Large intestine (tissue), 3 donors: ENCODE measurements around the gene BMP2K. TPM values are rescaled to one million over a fixed set of nuclear protein-coding genes. Genes with fewer than 3 reads are reported as not detected.
A peak's percentile ranks its signal among the peaks of the same experiment; 100 is the strongest.

Experiments used
- DNase-seq, 2 donors: peaks; one replicate each; pipeline versions ENCODE4 v3.0.0 to v3.0.0-alpha.2; 2013
- H3K27ac ChIP-seq: one replicate; pipeline ENCODE4 v1.5.1; 2013; ENCODE audit warnings: low read length
- H3K27me3 ChIP-seq: 2 replicates; pipeline ENCODE4 v1.6.1; 2013; ENCODE audit warnings: low read length; ENCODE audit not compliant: control insufficient read depth, insufficient read depth
- H3K36me3 ChIP-seq: 2 replicates; pipeline ENCODE4 v1.6.1; 2013; ENCODE audit warnings: low read length; ENCODE audit not compliant: control insufficient read depth, insufficient read depth
- H3K4me1 ChIP-seq: one replicate; pipeline ENCODE4 v1.6.1; 2013; ENCODE audit warnings: low read length; ENCODE audit not compliant: control insufficient read depth, insufficient read depth
- H3K4me3 ChIP-seq: one replicate; pipeline ENCODE4 v1.5.1; 2013; ENCODE audit warnings: low read length
- H3K9me3 ChIP-seq: one replicate; pipeline ENCODE4 v1.6.1; 2013; ENCODE audit warnings: mild to moderate bottlenecking, low read depth, low read length, moderate library complexity; ENCODE audit not compliant: control insufficient read depth
- WGBS: methylation state at CpG from one replicate; pipeline ENCODE4 v1.1.5; 2013; ENCODE audit warnings: low lambda C conversion rate; ENCODE audit not compliant: insufficient coverage; 5-methylcytosine and 5-hydroxymethylcytosine counted together
- polyA plus RNA-seq: library from polyadenylated mRNA; unstranded; fragments of 120-200 nt; gene quantifications from one replicate; pipeline ENCODE4 v1.2.1, GENCODE V29; 2013

BMP2K gene
- polyA plus RNA-seq, 1 donor = 77.6 TPM

DNA sequence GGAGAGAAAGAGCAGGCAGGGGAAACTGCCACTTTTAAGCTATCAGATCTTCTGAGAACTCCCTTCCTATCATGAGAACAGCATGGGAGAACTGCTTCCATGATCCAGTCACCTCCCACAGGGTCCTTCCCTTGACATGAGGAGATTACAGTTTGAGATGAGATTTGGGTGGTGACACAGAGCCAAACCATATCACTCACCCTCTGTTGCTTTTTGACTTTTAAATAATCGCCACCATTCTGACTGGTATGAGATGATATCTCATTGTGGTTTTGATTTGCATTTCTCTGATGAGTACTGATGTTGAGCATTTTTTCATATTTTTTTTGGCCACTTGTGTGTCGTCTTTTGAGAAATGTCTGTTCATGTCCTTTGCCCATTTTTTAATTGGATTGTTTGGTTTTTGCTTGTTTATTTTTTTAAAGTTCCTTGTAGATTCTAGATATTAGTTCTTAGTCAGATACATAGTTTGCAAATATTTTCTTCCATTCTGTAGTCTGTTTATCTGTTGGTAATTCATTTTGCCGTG is 169.6 kb downstream of the BMP2K start:
- peaks cover 7% of the 10 kb centered on the region for H3K4me1 ChIP-seq
- H3K9me3 ChIP-seq = peaks cover 6% of the 10 kb centered on the region
- no peaks in the 10 kb centered on the region for H3K36me3 ChIP-seq
- no peaks in the 10 kb centered on the region for H3K27me3 ChIP-seq
- no peak overlapping the region for H3K27ac ChIP-seq
- DNase-seq = no peak
- WGBS = 93% methylated on average over 2 of the region's 3 CpGs
- H3K4me3 ChIP-seq = no peak overlapping the region

- H3K27ac ChIP-seq = no peak overlapping the region
- no peak overlapping the region for H3K4me3 ChIP-seq
- DNase-seq = no peak
- H3K4me1 ChIP-seq = no peaks in the 10 kb centered on the region
- H3K9me3 ChIP-seq = peaks cover 3% of the 10 kb centered on the region
- no peaks in the 10 kb centered on the region for H3K36me3 ChIP-seq
- no CpG with 5 or more reads among the region's 1 CpG for WGBS
- peaks cover 2% of the 10 kb centered on the region for H3K27me3 ChIP-seq
These were observed 173.6 kb downstream of the BMP2K start for GRCh38 chr4:78949735-78950134.

GRCh38 chr4:78951862-78952472 is 175.8 kb downstream of the BMP2K start:
- H3K36me3 ChIP-seq = no peaks in the 10 kb centered on the region
- H3K27ac ChIP-seq = no peak overlapping the region
- 66% methylated on average over 3 of the region's 3 CpGs for WGBS
- peak in 1 of 2 donors; percentile 22 for DNase-seq
- no peak overlapping the region for H3K4me3 ChIP-seq
- H3K4me1 ChIP-seq = no peaks in the 10 kb centered on the region
- no peaks in the 10 kb centered on the region for H3K9me3 ChIP-seq
- peaks cover 2% of the 10 kb centered on the region for H3K27me3 ChIP-seq

GRCh38 chr4:78953231-78953630 is 177.1 kb downstream of the BMP2K start:
- Histone ChIP-seq H3K36me3 (no peaks in the 10 kb centered on the region), H3K27ac (no peak overlapping the region), H3K4me1 (no peaks in the 10 kb centered on the region), H3K9me3 (no peaks in the 10 kb centered on the region), H3K27me3 (peaks cover 2% of the 10 kb centered on the region), H3K4me3 (no peak overlapping the region)
- DNase-seq = no peak
- 100% methylated on average over 1 of the region's 5 CpGs for WGBS

DNA sequence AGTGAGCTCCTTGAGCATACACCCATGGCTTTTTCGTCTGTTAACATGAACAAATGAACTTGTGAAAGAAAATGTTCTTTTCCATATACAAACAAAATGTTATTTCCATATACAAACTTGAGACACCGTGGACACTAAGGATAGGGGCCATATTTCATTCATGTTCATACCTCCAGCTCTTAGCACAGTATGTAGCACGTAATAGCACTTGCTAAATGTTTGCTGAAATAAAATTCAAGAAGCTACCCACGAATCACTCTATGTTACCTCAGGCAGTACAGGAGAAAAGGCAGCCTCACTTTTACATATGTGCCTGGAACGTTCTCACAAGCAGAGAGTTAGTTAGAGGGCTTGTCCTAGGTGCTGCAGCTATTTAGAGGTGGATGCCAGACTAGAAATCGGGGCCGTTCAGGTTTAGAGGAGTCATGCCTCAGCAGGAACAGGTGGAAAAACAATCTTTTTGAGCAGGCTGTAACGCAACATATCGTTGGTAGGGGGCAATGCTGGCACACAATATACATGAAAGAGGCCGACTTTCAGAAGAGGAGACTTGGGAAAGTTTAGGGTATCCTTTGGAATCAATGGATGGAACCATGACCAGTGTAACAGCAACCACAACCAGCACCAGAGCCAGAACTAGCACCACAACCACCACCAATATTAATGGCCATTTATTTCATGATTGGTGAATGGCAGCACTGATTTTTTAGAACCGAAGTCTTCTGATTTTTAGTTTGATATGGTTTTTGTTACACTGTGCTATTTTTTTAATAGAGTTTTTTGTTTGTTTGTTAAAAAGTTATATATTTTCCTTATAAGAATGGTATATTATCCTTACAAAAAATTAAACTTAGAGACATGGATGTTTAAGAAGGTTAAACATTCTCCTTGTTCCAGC is 177.9 kb downstream of the BMP2K start:
- Histone ChIP-seq H3K27me3 (peaks cover 2% of the 10 kb centered on the region), H3K4me3 (no peak overlapping the region), H3K36me3 (no peaks in the 10 kb centered on the region), H3K4me1 (no peaks in the 10 kb centered on the region), H3K27ac (no peak overlapping the region), H3K9me3 (no peaks in the 10 kb centered on the region)
- no peak for DNase-seq
- 92% methylated on average over 2 of the region's 11 CpGs for WGBS

DNA sequence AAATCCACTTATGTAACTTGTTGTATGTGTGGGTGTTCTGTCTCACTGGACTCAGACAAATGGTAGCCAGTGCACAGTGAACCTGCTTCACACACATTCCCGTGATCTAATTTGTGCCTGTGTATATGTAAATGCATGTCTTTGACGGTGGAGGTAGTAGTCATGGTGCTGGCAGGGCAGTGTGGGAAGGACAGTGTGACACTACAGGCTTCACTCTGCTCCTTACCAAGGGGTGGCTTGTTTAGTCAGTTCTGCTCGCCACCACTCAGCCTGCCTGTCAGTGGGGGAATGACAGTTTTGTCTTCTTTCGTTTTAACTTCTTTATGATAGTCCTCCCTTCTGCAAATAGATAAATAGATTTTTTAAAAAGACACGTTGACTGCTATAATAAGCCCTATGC is 180.8 kb downstream of the BMP2K start:
- Histone ChIP-seq H3K27me3 (peaks cover 2% of the 10 kb centered on the region), H3K36me3 (no peaks in the 10 kb centered on the region), H3K4me1 (no peaks in the 10 kb centered on the region), H3K27ac (no peak overlapping the region), H3K4me3 (no peak overlapping the region), H3K9me3 (no peaks in the 10 kb centered on the region)
- no CpG with 5 or more reads among the region's 5 CpGs for WGBS
- DNase-seq = peak in 1 of 2 donors; percentile 38

DNA sequence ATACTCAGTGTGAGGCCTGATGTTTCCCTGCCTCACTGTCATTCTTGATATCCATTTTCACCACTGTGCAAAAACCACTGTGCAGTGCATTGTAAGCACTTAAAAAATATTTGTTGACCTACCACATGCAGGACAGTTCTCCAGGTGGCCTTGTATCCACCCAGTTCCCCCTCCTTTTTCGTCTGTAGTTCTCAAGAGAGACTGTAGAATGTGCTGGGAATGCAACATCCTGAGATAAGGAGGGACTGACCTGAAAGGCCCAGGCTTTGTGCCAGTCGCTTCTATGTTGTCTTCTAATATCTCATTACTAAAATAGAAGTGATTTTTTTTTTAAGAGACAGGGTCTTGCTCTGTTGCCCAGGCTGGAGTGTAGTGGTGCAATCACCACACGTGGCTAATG is 184.8 kb downstream of the BMP2K start:
- Histone ChIP-seq H3K27me3 (no peaks in the 10 kb centered on the region), H3K27ac (no peak overlapping the region), H3K4me3 (no peak overlapping the region), H3K4me1 (no peaks in the 10 kb centered on the region), H3K9me3 (no peaks in the 10 kb centered on the region), H3K36me3 (no peaks in the 10 kb centered on the region)
- no peak for DNase-seq
- no CpG with 5 or more reads among the region's 3 CpGs for WGBS

Other genes starting within 250 kb of the BMP2K start
- 81.3 TPM for gene ANXA3, start 224.6 kb upstream of the BMP2K start, polyA plus RNA-seq
- 14.7 TPM for gene PAQR3, start 163.1 kb downstream of the BMP2K start, polyA plus RNA-seq